GM12878 (cell line): ENCODE measurements around the gene CLDN6. TPM values are rescaled to one million over a fixed set of nuclear protein-coding genes. Genes with fewer than 3 reads are reported as not detected.

Source experiments
- ATAC-seq: fragments of 200-7000 bp; cut with Tn5 transposase; 3 replicates; pipeline ENCODE4 v1.9.1; 2020; ENCODE audit warnings: mild to moderate bottlenecking, moderate library complexity
- BruUV-seq: library from RNA; stranded (reverse); fragments of 400-500 nt; replicated peaks from 2 replicates; lab custom pipeline; 2021; lab: Mats Ljungman, UMichigan
- CTCF ChIA-PET: fragments of 300-600 bp; sonication (Branson Sonifier 250); formaldehyde crosslinking; extraction: SDS; loops from one replicate; lab custom pipeline; 2021; ENCODE audit warnings: inconsistent platforms; lab: Yijun Ruan, JAX
- POLR2A ChIA-PET: fragments of 350-600 bp; formaldehyde crosslinking; extraction: SDS; loops from one replicate; lab custom pipeline; 2021; ENCODE audit warnings: inconsistent platforms; lab: Charles Lee
- RAD21 ChIA-PET: fragments of 300-600 bp; sonication (Branson Sonifier 250); formaldehyde crosslinking; loops from one replicate; lab custom pipeline; 2023; ENCODE audit warnings: antibody characterized with exemption; ENCODE audit not compliant: unreplicated experiment; lab: Charles Lee
- SMC1A ChIA-PET: fragments of 300-600 bp; sonication (Branson Sonifier 250); formaldehyde crosslinking; loops from one replicate; lab custom pipeline; 2023; ENCODE audit not compliant: unreplicated experiment, uncharacterized antibody; lab: Charles Lee
- DNase-seq: peaks from one replicate; pipeline ENCODE4 v3.0.0-alpha.2; 2011; ENCODE audit warnings: low read depth, low spot score
- FAIRE-seq: peaks from 3 replicates; lab custom pipeline; 2011; peaks lifted over from hg19 to GRCh38; lab: Jason Lieb, UNC
- H2AFZ ChIP-seq: 2 replicates; pipeline ENCODE4 v1.6.0; 2011; ENCODE audit warnings: low read depth, low read length, control low read depth; ENCODE audit not compliant: control insufficient read depth
- H3K27ac ChIP-seq: 2 replicates; pipeline ENCODE4 v1.5.1; 2011; ENCODE audit warnings: control low read depth; ENCODE audit not compliant: control insufficient read depth, insufficient read depth
- H3K27me3 ChIP-seq, 2 experiments: replicated peaks in 1 of 2; 2 replicates each; pipeline versions ENCODE4 v1.6.0 to v1.6.1; 2011; ENCODE audit warnings: low read length in 1 of 2; ENCODE audit not compliant: control insufficient read depth in 2 of 2, insufficient read depth in 2 of 2
- H3K36me3 ChIP-seq, 2 experiments: 2 replicates each; pipeline ENCODE4 v1.5.1; 2011; ENCODE audit warnings: low read length in 1 of 2; ENCODE audit not compliant: control insufficient read depth in 2 of 2, insufficient read depth in 2 of 2
- H3K4me1 ChIP-seq: 2 replicates; pipeline ENCODE4 v1.6.1; 2011; ENCODE audit warnings: mild to moderate bottlenecking, low read length, moderate library complexity, mixed read lengths; ENCODE audit not compliant: control insufficient read depth, insufficient read depth
- H3K4me2 ChIP-seq: 2 replicates; pipeline ENCODE4 v1.6.0; 2011; ENCODE audit warnings: control low read depth; ENCODE audit not compliant: control insufficient read depth, insufficient read depth
- H3K4me3 ChIP-seq: fragments of 200-600 bp; sonication (generic); 2 replicates; pipeline ENCODE4 v1.5.1; 2016
- H3K79me2 ChIP-seq: 2 replicates; pipeline ENCODE4 v1.6.0; 2011; ENCODE audit warnings: low read length; ENCODE audit not compliant: control insufficient read depth, insufficient read depth
- H3K9ac ChIP-seq: 2 replicates; pipeline ENCODE4 v1.8.0; 2011; ENCODE audit warnings: low read length, control low read depth, mixed read lengths; ENCODE audit not compliant: control insufficient read depth, insufficient read depth
- H3K9me3 ChIP-seq: replicated peaks from 3 replicates; pipeline ENCODE4 v1.5.1; 2011; ENCODE audit warnings: mild to moderate bottlenecking, low read length; ENCODE audit not compliant: control insufficient read depth, insufficient read depth
- H4K20me1 ChIP-seq: 2 replicates; pipeline ENCODE4 v1.6.0; 2011; ENCODE audit not compliant: control insufficient read depth, insufficient read depth
- CTCF ChIP-seq, 3 experiments: IDR thresholded peaks in 2 of 3; conservative IDR thresholded peaks in 1 of 3; 2 replicates each; pipeline ENCODE4 v1.5.1; 2011; ENCODE audit warnings: low read depth in 3 of 3, low read length in 3 of 3, mild to moderate bottlenecking in 3 of 3, control low read depth in 2 of 3, moderate library complexity in 2 of 3, inconsistent platforms in 1 of 3, mixed read lengths in 1 of 3; ENCODE audit not compliant: control insufficient read depth in 2 of 3, insufficient read depth in 1 of 3; ENCODE audit errors: extremely low read depth in 1 of 3
- POLR2A ChIP-seq: IDR thresholded peaks from 2 replicates; pipeline ENCODE4 v1.6.1; 2011; ENCODE audit warnings: low read depth, mild to moderate bottlenecking, low read length
- TARDBP ChIP-seq: IDR thresholded peaks from 2 replicates; pipeline ENCODE4 v1.6.1; 2016; ENCODE audit warnings: borderline replicate concordance
- WGBS: methylation state at CpG from one replicate; pipeline ENCODE4 v1.1.6; 2016; ENCODE audit warnings: low lambda C conversion rate; ENCODE audit not compliant: insufficient replicate concordance, insufficient coverage; ENCODE audit errors: missing lambda C conversion rate; 5-methylcytosine and 5-hydroxymethylcytosine counted together
- in situ Hi-C: fragments of 300-500 bp; cut with MboI; formaldehyde crosslinking; loops from 9 replicates; pipeline ENCODE4 v1.14.3; 2018; ENCODE audit warnings: mixed read lengths
- intact Hi-C: fragments of 100-400 bp; cut with micrococcal nuclease; formaldehyde crosslinking; loops from one replicate; pipeline ENCODE4 v1.14.2; 2022; ENCODE audit not compliant: unreplicated experiment
- polyA plus RNA-seq, 11 experiments: library from polyadenylated mRNA; depleted of rRNA in 4 of 11; unstranded in 6 of 11; stranded (reverse) in 5 of 11; fragments of >200 nt; fragmentation: Nextera tagmentation in 4 of 11; fragmentation: Illumina TruSeq in 1 of 11; extraction: Ambion mirVana in 4 of 11; extraction: Trizol in 1 of 11; gene quantifications; 1 replicate in 1 of 11; 2 replicates in 10 of 11; pipeline versions ENCODE4 v1.2.1 to v1.2.3, GENCODE V29; 2011 to 2016; ENCODE audit warnings: inconsistent platforms in 2 of 11, missing spikeins in 2 of 11, low read depth in 1 of 11
- total RNA-seq, 4 experiments: library from RNA; depleted of rRNA in 3 of 4; stranded (reverse); fragments of >200 nt in 3 of 4; fragmentation: Illumina TruSeq in 1 of 4; extraction: Trizol in 1 of 4; gene quantifications; 2 replicates each; pipeline versions ENCODE4 v1.2.1 to v1.2.3, GENCODE V29; 2013 to 2021

CLDN6 gene
- total and polyA plus RNA-seq, 10 of the 15 experiments (the other 5 are each of a cell fraction or from before 2014, with no cell fraction given) = 0.15 to 0.26 (median 0.23) TPM; not detected in 7

GRCh38 chr16:2975161-2975795, 42.7 kb downstream of the CLDN6 start:
- no peak for DNase-seq
- Histone ChIP-seq H3K9me3 (no peaks in the 10 kb centered on the region), H3K36me3 (peaks cover 4 to 22% of the 10 kb centered on the region in 2 experiments; a peak in 3 of 4 replicates), H3K4me2 (no peak overlapping the region), H3K79me2 (peaks cover 18% of the 10 kb centered on the region), H3K27ac (no peak overlapping the region), H3K27me3 (no peaks in the 10 kb centered on the region), H3K9ac (no peak overlapping the region)
- ChIA-PET SMC1A (no interaction called here), POLR2A (no interaction called here), CTCF (no interaction called here)
- no TSS peak for BruUV-seq
- no peak for ATAC-seq
- in situ Hi-C loops = no loop called here
- TF ChIP-seq POLR2A (peak; percentile 46; the same call in 1 of the 2 replicates), TARDBP (no peak), CTCF (IDR thresholded peaks at IDR 0.05 in 2 of 3, conservative IDR thresholded peaks at IDR 0.05 in 1 of 3; ENCODE audit: control insufficient read depth in 2 of 3, extremely low read depth in 1 of 3, insufficient read depth in 1 of 3, low read depth in 3 of 3, low read length in 3 of 3) (0 out of 6 replicates have a peak, but pooled peaks of 1 of the 3 experiments have one; percentile 0)
- TF ChIP-seq, all 136 proteins: peak for 2
- Histone ChIP-seq H3K4me1 (peaks cover 10% of the 10 kb centered on the region), H4K20me1 (no peaks in the 10 kb centered on the region), H3K4me3 (no peak overlapping the region), H2AFZ (no peak overlapping the region)
- intact Hi-C loops = no loop called here
- 91% methylated on average over 28 of the region's 28 CpGs for WGBS
- no peak for FAIRE-seq
- RAD21 ChIA-PET = interaction anchor here (0.9 kb wide), 1 partner anchor 10 kb away, joined by 3 read pairs; no protein-coding TSS in a partner anchor
